UCSD-AML1 (cell line): ENCODE measurements around the gene GPC6.
"Not testable (repeated sequence)": the region's sequence is repeated elsewhere in the genome, so short reads cannot be mapped to it uniquely, and the experiment has no call there.

Source experiments
- DNase-seq: peaks from one replicate; lab custom pipeline; 2025; ENCODE audit not compliant: unreplicated experiment; lab: John Stamatoyannopoulos, UW

GPC6 gene

DNA sequence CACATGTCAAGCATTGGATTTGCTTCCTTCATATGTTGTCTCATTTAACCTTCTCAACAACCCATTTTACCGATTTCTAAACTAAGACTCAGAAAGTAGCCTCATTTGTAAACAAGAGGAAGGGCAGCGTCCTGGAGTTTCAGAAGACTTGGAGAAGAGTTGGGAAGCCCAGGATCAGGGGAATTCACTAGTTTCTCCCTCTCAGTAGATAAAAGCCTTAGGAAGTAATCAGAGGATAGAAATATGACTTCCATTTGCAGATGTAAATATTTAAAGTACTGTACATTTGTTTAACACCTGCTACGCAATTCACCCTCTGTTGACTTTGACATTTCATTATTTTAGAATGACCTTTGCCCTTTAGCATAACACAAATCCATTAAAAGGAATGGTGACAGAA lies 1036.4 kb downstream of the GPC6 start:
- no peak for DNase-seq

DNA sequence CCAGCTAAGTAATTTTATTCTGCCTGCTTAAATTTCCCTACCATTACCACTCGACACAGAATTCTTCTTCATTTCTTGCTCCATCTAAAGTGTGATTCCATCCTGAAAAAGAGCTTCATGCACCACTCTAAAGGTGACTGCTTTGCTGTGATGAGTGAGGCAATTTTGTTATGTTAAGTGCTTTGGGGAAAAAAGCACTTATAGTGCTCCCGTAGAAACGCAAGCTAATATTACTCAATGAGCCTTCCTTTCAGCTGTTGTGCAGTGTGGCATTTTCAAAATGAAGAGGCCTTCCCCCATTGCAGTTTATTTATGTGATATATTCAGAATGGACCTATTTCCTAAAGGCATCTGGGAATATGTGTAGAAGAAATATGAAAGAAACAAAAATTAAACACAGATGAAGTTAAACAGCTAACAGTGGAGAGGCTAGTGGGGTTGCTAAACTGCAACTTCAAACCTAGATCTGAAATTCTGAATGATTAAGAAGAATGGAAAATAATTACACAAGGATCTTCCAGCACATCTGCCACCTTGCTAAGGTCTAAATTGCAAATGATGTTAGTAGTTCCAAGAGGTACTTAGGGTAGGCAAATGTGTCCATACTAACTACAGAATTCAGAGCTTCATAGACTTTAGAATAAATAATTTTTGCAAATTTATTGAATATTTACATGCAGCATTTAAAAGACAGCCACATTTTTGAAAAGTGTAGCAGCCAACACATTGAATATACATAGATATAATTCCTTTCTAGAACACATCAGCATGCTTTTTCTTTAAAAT lies 1041.2 kb downstream of the GPC6 start:
- DNase-seq, result no peak

DNA sequence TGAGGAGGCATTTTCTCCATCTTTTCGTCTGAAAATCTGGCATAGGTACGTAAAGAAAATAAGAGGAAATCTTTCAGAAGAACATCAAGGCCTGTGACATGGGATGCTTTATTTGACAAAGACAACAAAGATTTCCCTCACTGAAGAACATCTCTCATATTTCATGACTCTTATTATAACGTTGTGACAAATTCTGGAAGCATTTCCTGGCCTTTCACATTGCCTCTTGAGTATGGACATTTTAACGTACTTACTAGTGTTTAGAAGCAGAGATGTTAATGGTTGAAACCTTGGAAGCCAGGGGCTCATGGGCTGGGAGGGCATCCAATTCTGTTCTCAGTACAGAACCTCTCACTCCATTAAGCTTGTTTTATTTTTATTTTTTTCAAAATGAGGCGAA lies 1042.1 kb downstream of the GPC6 start:
- DNase-seq, result no peak

DNA sequence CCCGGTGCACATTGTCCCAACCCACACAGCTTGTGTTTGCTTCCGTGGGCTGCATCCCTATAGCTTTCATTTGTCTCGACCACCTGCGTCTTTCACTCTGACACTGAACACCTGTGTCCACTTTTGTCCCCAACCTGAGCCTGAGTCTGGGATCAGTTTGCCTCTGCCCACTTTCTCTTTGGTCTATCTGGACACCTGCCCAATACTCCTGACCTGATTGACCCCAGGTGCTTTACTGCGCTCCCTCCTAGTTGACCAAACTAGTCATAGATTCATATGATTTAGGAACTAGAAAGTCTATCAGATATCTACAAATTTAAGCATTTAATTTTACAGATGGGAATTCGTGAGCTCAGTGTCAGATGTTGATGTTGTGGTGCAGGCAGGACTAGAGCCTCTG lies 1043.0 kb downstream of the GPC6 start:
- no peak for DNase-seq

DNA sequence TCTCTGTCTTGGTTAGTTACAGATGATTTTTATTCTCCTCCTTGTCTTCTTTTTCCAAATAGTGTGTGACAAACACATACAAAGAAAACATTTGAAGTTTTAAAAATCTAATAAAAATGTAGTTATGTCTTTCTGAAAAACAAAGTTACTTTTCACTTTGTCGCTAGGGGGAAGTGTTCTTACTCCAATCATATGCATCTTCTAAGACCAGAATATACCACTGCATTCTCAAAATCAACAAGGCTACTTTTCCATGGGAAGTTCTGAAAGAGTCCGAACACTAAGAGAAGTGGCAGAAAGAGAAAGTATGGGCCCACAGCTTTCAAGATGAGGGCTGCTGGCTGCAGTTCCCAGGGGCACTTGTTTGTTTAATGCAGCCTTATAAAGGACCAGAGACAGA lies 1043.9 kb downstream of the GPC6 start:
- no peak for DNase-seq

DNA sequence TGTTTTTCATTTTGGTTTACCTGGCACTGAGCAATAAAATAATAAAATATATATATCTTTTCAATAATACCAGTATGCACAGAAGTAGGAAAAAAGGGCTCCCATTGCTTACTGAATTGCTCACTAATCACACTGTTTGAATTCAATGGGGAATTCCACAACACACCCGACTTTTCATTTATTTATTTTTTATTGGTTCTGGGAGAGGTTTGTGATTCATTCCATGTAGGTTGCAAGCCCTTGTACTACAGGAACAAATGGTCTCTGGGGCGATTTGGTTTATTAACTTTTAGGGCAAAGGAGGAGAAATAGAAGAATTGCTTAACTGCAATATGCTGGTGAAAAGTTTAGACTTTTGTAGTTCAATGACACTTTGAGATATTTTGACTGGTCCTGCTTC lies 1045.4 kb downstream of the GPC6 start:
- no peak for DNase-seq

DNA sequence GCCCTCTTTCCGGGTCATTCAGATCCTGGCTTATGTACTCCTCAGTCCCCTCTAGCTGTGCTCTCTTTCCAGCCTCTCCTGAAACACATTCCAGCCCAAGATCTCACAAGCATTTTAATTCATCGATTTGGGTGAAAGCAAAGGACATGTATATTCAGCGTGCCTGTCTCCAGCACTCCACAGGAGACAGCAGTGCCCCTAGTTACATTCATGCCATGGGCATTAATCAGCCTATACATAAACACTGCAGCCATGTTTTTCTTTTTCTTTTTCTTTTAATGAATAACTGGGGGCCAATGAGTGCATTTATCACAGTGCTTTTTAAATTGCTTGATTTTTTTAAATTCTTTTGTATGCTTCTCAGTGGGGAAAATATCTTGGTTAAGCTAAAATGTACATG lies 1053.7 kb downstream of the GPC6 start:
- DNase-seq, result no peak

DNA sequence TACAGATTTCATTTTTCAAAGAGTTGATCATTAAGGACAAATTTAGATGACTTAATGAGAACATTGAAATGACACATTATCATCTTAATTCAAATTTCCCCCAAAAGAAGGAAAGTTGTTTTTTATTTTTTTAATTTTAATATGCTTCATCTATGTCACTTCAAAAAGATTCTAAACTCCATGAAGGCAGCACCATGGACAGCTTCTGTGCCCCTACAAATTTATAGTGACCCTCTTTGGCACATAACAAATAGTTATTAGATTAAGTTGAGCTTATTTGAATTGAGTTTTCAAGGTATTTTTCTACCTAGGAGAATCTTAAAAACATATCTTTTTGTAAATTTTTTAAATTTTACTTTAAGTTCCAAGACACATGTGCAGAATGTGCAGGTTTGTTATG lies 1054.2 kb downstream of the GPC6 start:
- DNase-seq, result no peak

DNA sequence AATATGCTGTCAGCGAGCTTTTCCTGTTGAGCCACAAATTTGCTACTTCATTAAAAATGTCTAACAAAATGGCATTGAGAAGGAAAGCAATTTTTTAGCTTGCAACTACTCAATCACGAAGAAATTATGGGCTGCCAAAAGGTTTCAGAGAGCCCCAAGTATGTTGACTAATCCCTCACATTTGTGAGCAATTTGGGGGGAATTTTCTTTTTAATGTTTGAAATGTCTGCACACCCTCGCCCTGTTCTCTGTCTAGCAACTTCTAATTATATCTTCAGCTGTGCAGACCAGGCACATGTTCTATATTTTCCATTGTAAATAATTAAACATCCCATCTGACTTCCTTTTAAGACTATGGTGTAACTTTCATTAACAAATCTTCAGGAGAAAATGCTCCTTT lies 1060.0 kb downstream of the GPC6 start:
- no peak for DNase-seq

DNA sequence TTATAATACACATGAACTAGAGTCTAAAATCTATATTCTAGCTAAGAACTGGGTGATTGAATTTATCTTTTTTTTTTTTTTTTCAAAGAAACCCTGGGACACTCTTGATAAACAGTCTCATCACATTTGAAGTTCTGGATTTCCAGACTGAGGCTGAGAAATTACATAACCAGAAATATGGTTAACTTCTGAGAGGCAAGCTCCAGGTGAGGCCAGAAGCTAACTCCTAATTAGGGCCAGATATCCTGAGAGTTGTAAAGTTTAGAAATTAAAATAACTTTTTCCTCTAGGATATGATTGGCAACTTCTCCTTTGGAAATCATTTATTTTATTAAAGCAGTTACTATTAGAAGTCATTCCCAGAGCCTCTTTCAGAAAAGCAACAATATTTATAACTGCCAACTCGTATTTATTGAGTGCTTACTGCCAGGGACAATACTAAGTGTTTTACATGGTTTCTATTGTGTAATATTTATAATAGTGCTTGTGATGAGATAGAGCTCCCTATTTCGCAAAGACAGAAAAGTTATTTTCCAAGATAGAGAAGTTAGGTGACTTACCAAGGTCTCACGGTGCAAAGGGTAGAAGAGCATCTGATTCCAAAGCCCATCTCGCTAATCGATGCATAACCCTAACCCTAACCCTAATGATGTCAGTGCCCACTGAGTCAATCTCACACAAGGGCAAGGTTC lies 1065.2 kb downstream of the GPC6 start:
- DNase-seq, result no peak

DNA sequence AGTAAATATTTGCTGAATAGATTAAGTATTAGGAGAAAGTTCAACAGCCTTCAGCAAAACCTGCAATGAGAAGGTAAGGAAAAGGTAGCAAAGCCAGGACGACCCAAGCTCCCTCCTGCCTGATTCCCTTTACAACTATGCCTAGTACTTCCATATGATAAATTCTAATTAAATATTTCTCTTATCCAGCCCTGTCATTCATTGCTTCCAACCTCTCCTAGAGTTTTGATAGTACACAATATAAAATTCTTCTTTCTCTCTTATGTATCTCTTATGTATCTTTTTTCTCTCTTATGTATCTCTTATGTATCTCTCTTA lies 1065.7 kb downstream of the GPC6 start:
- DNase-seq, result no peak

DNA sequence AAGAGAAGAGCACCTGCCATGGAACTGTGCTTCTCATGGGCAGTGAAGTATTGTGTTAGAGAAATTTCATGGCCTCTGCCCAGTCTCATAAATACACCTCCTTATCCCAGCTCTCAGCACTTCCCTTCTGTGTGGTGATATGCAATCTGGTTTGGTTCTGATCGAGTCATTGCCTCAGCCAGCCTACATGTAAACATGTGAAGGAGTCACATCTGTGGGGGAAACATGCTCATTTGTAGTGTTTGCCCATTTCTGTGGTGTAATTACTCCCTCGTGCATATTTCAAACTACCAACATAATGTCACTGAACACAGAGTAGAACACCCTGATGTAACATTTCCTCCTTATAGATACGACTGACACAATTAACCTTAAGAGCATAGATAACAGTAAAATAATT lies 1069.9 kb downstream of the GPC6 start:
- DNase-seq, result no peak

DNA sequence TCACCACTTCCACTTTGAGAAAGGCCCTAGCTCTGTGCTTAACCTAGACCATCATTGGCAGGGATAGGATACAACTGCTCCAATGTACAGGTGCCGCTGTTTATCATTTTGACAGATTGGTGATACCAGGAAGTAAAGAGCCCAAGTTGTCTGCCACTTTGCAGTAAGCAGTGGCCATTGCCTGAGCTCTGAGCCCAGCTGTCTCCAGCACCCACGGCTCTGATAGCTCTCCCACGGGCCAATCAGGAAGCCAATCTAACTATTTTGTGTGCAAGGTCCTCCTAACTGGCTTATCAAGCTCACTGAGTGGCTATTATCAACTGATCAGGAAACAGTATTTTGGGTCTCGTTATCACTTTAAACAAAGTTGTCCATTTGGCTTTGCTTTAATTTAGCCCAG lies 1071.7 kb downstream of the GPC6 start:
- no peak for DNase-seq

DNA sequence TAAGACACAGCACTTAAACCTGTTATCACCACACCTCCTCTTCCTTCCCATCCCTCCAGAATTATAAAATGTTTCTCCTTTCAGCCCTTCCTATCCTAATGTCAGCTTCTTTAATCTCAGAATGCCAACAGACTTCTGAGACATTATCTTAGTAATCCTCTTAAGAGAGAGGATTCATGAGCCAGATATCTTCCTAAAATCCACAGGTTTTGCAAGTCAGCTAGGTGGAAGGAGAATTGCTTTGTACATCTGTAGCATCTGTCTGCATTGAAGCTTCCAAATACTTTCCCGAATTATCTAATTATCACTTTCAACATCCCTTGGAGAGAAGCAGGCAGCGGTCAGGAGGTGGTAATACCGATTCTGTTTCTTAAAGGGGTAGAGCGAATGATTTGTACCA lies 1073.8 kb downstream of the GPC6 start:
- no peak for DNase-seq

DNA sequence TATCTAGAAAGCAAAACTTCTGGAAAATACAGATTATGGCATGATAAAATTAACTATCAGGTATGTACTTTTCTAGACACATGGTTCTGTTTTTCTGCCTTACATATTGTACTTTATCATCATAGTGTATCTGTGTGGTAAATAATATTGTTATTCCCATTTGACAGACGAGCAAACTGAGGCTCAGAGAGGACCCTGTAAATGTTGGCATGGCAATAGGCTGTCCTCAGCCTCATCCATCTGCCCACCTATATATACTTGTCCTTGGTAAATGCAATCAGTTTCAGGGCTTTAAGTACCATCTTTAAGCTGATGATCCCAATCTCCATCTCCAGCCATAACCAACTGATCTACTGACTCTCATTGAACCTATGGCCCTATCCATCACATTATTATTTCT lies 1074.9 kb downstream of the GPC6 start:
- no peak for DNase-seq

DNA sequence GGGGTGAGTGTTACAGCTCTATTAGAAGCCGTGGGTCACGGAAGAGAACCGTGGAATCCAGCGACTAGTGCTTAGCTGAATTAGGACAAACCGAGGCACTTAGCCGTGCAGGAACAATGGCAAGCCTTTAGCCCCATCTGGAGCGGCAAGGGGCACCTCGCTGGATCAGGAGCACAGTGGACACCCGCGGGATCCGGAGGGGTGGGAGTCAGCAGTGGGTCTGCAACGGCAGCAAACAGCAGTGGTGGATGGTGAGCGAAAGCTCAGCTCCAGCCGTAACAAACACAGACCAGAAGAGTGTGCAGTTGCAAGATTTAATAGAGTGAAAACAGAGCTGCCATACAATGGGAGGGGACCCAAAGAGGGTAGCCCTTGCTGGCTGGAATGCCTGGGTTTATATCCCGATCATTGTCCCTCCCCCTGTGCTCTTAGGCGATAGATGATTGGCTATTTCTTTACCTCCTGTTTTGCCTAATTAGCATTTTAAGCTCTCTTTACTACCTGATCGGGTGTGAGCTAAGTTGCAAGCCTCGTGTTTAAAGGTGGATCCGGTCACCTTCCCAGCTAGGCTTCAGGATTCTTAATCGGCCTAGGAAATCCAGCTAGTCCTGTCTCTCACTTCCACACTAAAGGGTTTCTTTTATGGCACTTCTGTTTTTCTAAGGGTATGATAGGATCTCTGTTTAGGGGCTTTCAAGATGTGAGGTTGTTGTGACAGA lies 1076.4 kb downstream of the GPC6 start:
- not testable (repeated sequence) for DNase-seq

DNA sequence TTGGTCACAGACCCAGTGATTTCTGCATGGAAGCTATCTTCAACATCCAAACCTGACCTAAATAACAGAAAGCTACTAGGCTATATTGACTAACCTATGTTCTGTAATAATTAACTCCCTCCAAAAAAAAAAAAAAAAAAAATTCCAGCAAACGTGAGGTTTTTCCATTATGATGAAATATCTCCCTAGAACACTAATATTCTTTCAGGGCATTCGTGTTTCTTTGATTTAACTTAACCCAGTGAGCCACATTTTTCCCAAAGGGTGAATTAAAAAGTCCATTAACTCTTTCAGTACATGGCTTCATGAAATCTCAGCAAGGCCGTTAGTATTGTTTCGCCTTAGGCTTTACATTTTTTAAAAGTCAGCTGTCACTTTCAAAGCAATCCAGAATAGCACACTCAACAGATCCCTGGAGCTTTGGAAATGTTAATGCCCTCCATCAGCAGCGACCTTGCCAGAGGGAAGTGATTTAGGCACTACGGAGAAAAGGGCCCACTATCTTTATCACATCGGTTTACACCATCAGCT lies 1077.1 kb downstream of the GPC6 start:
- DNase-seq, result no peak

DNA sequence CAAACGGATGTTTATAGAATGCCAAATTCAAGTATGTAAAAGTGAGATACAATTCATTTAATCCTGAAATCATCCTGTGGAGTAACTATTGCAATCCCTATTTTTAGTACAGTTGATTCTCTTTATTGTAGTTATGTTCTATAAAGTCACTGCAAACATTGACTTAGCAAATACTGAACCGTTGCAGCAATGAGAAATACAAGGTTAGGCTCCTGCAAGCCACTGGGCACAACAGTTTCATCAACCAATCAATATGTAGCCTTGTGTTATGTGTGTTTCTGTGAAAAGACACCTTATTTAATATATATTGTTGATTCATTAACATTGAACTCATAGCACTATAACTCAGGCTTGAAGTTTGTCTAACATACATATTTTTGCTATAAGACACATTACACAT lies 1078.4 kb downstream of the GPC6 start:
- DNase-seq, result no peak

DNA sequence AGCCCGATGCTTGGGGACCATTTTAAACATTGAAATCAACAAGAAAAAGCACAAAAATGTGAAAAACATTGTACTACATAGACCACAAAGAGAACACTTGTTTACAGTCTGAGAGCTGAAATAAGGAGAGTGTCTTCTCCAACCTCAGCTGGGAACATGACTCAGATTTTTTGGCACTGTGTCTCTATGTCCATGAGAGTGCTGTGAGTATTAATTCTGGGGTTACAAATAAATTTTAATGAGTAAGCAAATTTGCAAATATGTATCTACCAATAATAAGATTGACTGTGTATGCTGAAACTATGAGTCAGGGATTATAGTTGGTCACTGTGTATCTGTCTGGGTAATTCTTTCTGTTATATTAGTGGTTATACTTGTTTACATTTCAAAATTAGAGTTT lies 1078.9 kb downstream of the GPC6 start:
- no peak for DNase-seq

DNA sequence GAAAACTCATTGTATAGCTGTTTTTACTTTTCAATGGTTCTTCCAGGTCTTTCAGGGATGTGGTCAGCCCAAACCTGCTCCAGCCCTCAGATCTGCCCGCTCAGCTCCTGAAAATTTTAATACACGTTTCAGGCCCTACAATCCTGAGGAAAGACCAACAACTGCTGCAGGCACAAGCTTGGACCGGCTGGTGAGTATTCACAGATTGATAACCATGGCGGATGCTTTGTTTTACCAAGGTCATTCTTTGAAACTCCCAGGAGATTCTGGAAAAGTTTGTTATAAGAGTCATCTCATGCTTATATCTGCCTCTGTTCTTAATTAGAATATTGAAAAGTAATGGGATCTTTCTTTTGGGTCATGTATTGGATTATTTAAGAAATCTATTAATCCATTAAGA lies 1079.3 kb downstream of the GPC6 start:
- no peak for DNase-seq

DNA sequence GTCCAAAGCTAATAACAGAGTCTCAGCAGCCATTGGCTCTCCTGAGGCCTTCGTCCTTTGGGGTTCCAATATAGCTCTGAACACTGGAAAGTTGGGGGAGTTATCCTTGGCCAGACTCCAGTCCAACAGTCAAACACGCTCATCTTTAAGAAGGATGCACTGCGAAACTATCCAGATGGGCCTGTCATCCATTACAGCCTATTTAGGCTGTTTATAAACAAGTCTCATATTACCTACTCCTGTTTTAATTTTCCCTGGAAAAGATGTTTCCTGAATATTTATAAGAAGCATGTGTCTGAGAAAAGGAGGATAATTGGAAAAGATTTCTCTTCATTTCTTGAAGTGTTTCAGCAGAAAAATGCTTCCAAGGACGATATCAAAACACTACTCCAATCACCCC lies 1082.2 kb downstream of the GPC6 start:
- no peak for DNase-seq

DNA sequence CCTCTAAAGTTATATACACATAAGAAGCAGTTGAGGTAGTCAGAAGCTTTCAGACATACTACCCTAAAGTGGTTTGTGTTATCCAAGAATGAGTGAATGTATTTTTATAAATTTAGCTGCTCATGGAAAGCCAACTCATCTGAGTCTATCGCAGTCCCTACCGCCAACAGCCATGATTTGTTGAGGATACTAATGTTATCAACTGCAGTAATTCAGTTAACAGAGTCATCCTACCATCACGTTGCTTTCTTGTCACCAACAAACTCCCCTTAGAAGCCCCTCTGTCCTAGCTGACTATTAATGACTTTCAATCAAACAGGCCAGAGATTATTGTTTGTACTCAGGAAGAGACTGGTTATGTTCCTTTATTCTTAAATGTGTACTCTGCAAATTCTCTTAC lies 1083.0 kb downstream of the GPC6 start:
- DNase-seq, result no peak
